Astrocyte (in vitro differentiated cells and primary cell): ENCODE results near the gene PPP2R5C.

ENCODE experiments used
- EZH2 ChIP-seq: IDR thresholded peaks from 2 replicates; pipeline ENCODE4 v1.6.1; 2012; ENCODE audit warnings: mild to moderate bottlenecking, low read length, inconsistent platforms; ENCODE audit not compliant: insufficient read depth
- TF ChIP-seq, protein P1 (sequence below): IDR thresholded peaks from 2 replicates; pipeline ENCODE4 v1.5.1; 2011; ENCODE audit warnings: low read depth, mild to moderate bottlenecking, inconsistent platforms, low read length, moderate library complexity; ENCODE audit not compliant: insufficient read depth

DNA sequence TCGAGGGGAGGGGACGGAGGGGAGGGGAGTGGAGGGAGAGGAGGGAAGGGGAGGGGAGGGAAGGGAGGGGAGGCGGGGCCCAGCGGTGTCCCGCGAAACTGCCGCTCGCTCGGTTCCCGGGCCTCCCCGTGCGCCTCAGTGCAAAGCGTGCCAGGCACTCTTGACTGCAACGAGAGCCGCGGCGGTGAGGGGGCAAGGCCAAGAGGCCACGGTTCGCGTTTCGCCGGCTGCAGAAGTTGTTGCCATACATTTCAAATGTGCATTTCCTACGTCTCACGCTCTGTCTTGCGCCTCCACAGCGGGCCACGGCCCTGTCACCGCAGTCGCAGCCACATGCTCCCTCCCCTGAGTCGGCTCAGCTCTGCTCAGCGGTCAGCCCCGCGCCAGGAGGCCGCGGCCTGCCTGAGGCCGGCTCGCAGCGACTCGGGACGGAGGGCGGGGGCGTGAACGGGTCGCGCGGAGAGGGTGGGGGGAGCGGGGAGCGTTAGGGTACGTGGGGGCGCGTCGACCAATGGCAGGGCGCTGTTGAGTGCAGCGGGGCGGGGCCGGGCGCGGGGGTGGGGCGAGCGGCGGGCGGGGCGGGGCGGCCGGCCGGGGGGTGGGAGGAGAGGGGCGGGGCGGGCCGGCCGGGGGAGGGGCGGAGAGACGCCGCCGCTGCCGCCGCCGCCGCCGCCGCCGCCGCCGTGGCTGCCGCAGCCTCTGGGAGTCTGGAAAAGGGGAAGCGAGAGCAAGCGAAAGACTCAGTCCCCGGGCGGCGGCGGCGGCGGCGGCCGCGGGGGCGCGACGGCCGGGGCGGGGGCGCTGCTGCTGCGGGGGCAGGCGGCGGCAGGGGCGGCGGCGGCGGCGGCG lies at the start of gene PPP2R5C:
- TF ChIP-seq, protein P1, sequence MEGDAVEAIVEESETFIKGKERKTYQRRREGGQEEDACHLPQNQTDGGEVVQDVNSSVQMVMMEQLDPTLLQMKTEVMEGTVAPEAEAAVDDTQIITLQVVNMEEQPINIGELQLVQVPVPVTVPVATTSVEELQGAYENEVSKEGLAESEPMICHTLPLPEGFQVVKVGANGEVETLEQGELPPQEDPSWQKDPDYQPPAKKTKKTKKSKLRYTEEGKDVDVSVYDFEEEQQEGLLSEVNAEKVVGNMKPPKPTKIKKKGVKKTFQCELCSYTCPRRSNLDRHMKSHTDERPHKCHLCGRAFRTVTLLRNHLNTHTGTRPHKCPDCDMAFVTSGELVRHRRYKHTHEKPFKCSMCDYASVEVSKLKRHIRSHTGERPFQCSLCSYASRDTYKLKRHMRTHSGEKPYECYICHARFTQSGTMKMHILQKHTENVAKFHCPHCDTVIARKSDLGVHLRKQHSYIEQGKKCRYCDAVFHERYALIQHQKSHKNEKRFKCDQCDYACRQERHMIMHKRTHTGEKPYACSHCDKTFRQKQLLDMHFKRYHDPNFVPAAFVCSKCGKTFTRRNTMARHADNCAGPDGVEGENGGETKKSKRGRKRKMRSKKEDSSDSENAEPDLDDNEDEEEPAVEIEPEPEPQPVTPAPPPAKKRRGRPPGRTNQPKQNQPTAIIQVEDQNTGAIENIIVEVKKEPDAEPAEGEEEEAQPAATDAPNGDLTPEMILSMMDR: no peak
- no peak for TF ChIP-seq EZH2
